ENCODE data around the gene FAM53A. TPM values are rescaled to one million over a fixed set of nuclear protein-coding genes. Genes with fewer than 3 reads are reported as not detected.

The FAM53A gene
- total RNA-seq, result 7.1 and 11.8 TPM in 2 replicates
- 7.1 and 11.4 TPM in 2 replicates for polyA plus RNA-seq

- peaks cover 11% of the 10 kb centered on the region for H3K27me3 ChIP-seq
- peak within 1 kb of the TSS; percentile 53 for H3K4me3 ChIP-seq
- H3K9me3 ChIP-seq (ENCODE audit: low read depth), result no peaks in the 10 kb centered on the region
- no peak for TF ChIP-seq CTCF (IDR thresholded peaks at IDR 0.05; ENCODE audit: low read depth, low read length)
- H3K36me3 ChIP-seq, result no peaks in the 10 kb centered on the region
- no peak within 1 kb of the TSS for H3K27ac ChIP-seq
- DNase-seq (ENCODE audit: low read depth in 1 of 2, low spot score in 1 of 2), result peak; percentile 93
- no peaks in the 10 kb centered on the region for H3K4me1 ChIP-seq (ENCODE audit: low read depth)
Observed at GRCh38 chr4:1683736-1684505, at the start of gene FAM53A. Gene FAM53A (minus strand): TSS chr4:1684313. CDS start chr4:1668741, 15,572 bp downstream.

GRCh38 chr4:1732911-1733310 is 48.8 kb upstream of the FAM53A start:
- Histone ChIP-seq H3K4me1 (ENCODE audit: low read depth) (no peaks in the 10 kb centered on the region), H3K27me3 (no peaks in the 10 kb centered on the region), H3K9me3 (ENCODE audit: low read depth) (no peaks in the 10 kb centered on the region), H3K36me3 (peaks cover 15% of the 10 kb centered on the region), H3K27ac (no peak overlapping the region), H3K4me3 (no peak overlapping the region)
- no peak for TF ChIP-seq CTCF (IDR thresholded peaks at IDR 0.05; ENCODE audit: low read depth, low read length)
- no peak for DNase-seq (ENCODE audit: low read depth in 1 of 2, low spot score in 1 of 2)

- no peak overlapping the region for H3K4me3 ChIP-seq
- no peak overlapping the region for H3K27ac ChIP-seq
- DNase-seq (ENCODE audit: low read depth in 1 of 2, low spot score in 1 of 2), result no peak
- no peaks in the 10 kb centered on the region for H3K27me3 ChIP-seq
- no peaks in the 10 kb centered on the region for H3K9me3 ChIP-seq (ENCODE audit: low read depth)
- no peaks in the 10 kb centered on the region for H3K4me1 ChIP-seq (ENCODE audit: low read depth)
- TF ChIP-seq CTCF (IDR thresholded peaks at IDR 0.05; ENCODE audit: low read depth, low read length), result no peak
- H3K36me3 ChIP-seq, result peaks cover 16% of the 10 kb centered on the region
Observed at GRCh38 chr4:1731180-1731579, 47.1 kb upstream of the FAM53A start.

- Histone ChIP-seq H3K36me3 (peaks cover 16% of the 10 kb centered on the region), H3K27me3 (no peaks in the 10 kb centered on the region), H3K9me3 (ENCODE audit: low read depth) (no peaks in the 10 kb centered on the region), H3K4me3 (no peak overlapping the region), H3K27ac (no peak overlapping the region), H3K4me1 (ENCODE audit: low read depth) (no peaks in the 10 kb centered on the region)
- no peak for DNase-seq (ENCODE audit: low read depth in 1 of 2, low spot score in 1 of 2)
- no peak for TF ChIP-seq CTCF (IDR thresholded peaks at IDR 0.05; ENCODE audit: low read depth, low read length)
Observed at GRCh38 chr4:1730532-1731135, 46.5 kb upstream of the FAM53A start.

GRCh38 chr4:1728061-1728980 is 44.2 kb upstream of the FAM53A start:
- Histone ChIP-seq H3K9me3 (ENCODE audit: low read depth) (no peaks in the 10 kb centered on the region), H3K4me3 (no peak overlapping the region), H3K4me1 (ENCODE audit: low read depth) (no peaks in the 10 kb centered on the region), H3K27me3 (no peaks in the 10 kb centered on the region), H3K27ac (no peak overlapping the region), H3K36me3 (peaks cover 13% of the 10 kb centered on the region)
- DNase-seq (ENCODE audit: low read depth in 1 of 2, low spot score in 1 of 2), result no peak
- TF ChIP-seq CTCF (IDR thresholded peaks at IDR 0.05; ENCODE audit: low read depth, low read length), result no peak
